Urinary bladder (tissue), 4 donors: ENCODE data around the gene SSMEM1. TPM values are rescaled to one million over a fixed set of nuclear protein-coding genes. Genes with fewer than 3 reads are reported as not detected.

ENCODE experiments used
- DNase-seq: peaks from one replicate; pipeline ENCODE4 v3.0.0-alpha.2; 2015; ENCODE audit errors: extremely low spot score
- H3K27ac ChIP-seq: one replicate; pipeline ENCODE4 v1.5.1; 2013; ENCODE audit warnings: low read depth, mild to moderate bottlenecking, moderate library complexity
- H3K36me3 ChIP-seq: one replicate; pipeline ENCODE4 v1.6.1; 2013; ENCODE audit warnings: mild to moderate bottlenecking, moderate library complexity; ENCODE audit not compliant: insufficient read depth
- H3K4me1 ChIP-seq: one replicate; pipeline ENCODE4 v1.6.1; 2013; ENCODE audit warnings: mild to moderate bottlenecking, moderate library complexity; ENCODE audit not compliant: insufficient read depth
- H3K4me3 ChIP-seq: one replicate; pipeline ENCODE4 v1.5.1; 2013; ENCODE audit warnings: low read depth, low read length
- WGBS: extraction: QIAGEN DNeasy Blood & Tissue Kit; methylation state at CpG from one replicate; pipeline ENCODE4 v1.1.7; 2013; 5-methylcytosine and 5-hydroxymethylcytosine counted together
- polyA plus RNA-seq: library from polyadenylated mRNA; stranded (reverse); fragments of 200-250 nt; gene quantifications from one replicate; pipeline ENCODE4 v1.2.3, GENCODE V29; 2013
- total RNA-seq: library from RNA; depleted of rRNA; stranded (reverse); fragments of >200 nt; gene quantifications from one replicate; pipeline ENCODE4 v1.2.3, GENCODE V29; 2014
- donor health status: healthy with polysubstance abuse.
- donor health status: healthy.

Gene SSMEM1
- total and polyA plus RNA-seq, 2 donors: not detected

DNA sequence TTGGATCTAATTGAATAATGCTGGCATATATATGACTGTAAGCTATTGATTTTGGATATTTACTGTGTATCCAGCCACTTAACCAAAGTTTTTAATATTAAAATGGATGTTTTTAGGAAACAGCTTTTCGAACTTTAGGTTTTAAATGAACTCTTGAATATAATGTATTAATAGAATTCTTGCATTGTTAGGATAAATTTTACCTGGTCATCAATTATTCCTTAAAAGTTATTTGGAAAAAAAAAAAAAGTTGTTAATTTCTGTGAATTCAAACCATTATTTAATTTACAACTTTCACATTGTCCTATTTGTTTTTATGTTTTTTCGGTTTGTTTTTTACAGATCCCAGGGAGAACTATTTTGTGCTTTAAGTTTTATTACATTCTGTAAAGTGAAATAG is 12.3 kb upstream of the SSMEM1 start:
- Histone ChIP-seq H3K4me1 (no peaks in the 10 kb centered on the region), H3K27ac (no peak overlapping the region), H3K4me3 (no peak overlapping the region), H3K36me3 (no peaks in the 10 kb centered on the region)
- 96% methylated on average over 2 of the region's 2 CpGs for WGBS
- DNase-seq: no peak

GRCh38 chr7:130196476-130196875 is 11.2 kb upstream of the SSMEM1 start:
- 92% methylated on average over 2 of the region's 2 CpGs for WGBS
- Histone ChIP-seq H3K36me3 (peaks cover 2% of the 10 kb centered on the region), H3K4me1 (no peaks in the 10 kb centered on the region), H3K27ac (no peak overlapping the region), H3K4me3 (no peak overlapping the region)
- DNase-seq: no peak

DNA sequence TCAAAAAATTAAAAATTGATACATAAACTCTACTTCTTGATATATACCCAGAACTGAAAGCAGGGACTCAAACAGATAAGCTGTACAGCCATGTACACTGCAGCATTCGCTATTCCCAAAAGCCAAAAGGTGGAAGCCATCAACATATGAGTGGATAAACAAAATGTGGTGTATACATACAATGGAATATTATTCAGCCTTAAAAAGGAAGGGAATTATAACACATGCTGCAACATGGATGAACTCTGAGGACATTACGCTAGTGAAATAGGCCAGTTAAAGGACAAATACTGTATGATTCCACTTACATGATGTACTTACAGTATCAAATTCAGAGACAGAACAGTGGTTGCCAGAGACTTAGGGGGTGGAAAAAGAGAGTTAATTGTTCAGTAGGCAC is 10.6 kb upstream of the SSMEM1 start:
- Histone ChIP-seq H3K4me3 (no peak overlapping the region), H3K4me1 (no peaks in the 10 kb centered on the region), H3K36me3 (peaks cover 2% of the 10 kb centered on the region), H3K27ac (no peak overlapping the region)
- 48% methylated on average over 2 of the region's 2 CpGs for WGBS
- DNase-seq: no peak

DNA sequence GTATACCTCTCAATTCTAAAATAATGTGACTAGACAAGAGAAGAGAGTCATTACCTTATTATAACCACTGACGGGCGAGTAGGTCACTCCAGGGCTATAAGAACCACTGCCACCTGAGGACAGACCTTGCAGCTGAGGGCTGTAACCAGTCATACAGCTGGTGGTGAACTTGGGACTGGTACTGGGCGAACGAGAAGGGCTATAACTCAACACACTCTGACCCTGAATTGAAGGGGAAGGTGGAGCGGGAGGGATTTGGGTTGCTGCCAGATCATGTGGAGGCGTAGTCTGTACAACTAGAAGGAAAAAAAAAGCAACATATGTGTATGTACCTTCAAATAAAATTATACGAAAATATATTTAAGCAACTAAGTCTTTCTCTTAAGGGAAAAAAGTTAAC is 5.9 kb upstream of the SSMEM1 start:
- Histone ChIP-seq H3K36me3 (peaks cover 2% of the 10 kb centered on the region), H3K4me3 (no peak overlapping the region), H3K27ac (no peak overlapping the region), H3K4me1 (no peaks in the 10 kb centered on the region)
- WGBS: 81% methylated on average over 7 of the region's 7 CpGs
- DNase-seq: no peak

DNA sequence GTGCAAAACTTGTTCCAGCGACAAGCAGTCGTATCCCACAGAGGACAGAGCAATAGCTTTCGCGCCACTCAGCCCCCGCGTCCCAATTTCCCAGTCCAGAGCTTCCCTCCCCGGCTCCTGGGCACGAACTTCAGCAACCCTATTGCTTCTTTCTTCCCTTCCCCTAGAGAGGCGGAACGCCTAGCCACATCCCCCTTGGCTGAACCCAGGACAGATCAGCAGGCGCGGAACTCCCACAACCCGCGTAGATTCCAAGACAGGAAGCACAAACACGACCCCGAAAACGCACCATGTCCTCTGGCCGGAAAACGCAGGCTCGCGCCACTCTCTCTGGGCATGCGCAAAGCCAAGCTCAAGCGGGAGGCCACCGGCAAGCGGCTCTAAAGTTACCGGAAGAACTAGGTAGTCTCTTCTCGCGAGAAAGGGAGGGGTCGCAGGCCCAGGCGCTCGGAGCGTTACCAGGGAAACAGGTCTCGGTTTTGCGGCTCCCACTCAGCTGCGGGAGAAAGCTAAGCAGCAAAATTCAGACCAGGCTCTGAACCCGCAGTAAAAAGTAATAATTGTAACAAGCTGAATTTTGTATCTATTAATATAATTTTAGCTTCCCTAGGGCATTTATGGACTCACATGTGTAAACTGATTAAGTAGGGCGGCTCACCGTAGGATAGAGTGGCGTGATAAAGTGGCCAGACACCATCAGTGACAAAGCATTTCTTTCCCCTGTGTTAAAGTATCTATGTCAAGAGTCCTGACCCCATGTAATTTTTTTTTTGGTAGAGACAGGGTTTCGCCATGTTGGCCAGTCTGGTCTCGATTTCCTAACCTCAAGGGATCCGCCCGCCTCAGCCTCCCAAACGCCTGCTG is 2.3 kb upstream of the SSMEM1 start, which contains the start of gene TMEM209:
Gene TMEM209 (minus strand): TSS at position 323 of the 864 bp plus-strand sequence. CDS start 31 bp downstream, at position 292.
- peak within 1 kb of the TSS; percentile 92 for H3K27ac ChIP-seq
- peak; percentile 98 for DNase-seq
- no peaks in the 10 kb centered on the region for H3K4me1 ChIP-seq
- peaks cover 2% of the 10 kb centered on the region for H3K36me3 ChIP-seq
- WGBS: 10% methylated on average over 44 of the region's 44 CpGs
- peak within 1 kb of the TSS; percentile 69 for H3K4me3 ChIP-seq

- no peak overlapping the region for H3K27ac ChIP-seq
- no peak for DNase-seq
- no peaks in the 10 kb centered on the region for H3K4me1 ChIP-seq
- H3K4me3 ChIP-seq: no peak overlapping the region
- WGBS: 85% methylated on average over 5 of the region's 5 CpGs
- H3K36me3 ChIP-seq: no peaks in the 10 kb centered on the region
Measured at GRCh38 chr7:130207033-130207432, 627 bp upstream of the SSMEM1 start.

- WGBS: 38% methylated on average over 2 of the region's 2 CpGs
- H3K4me1 ChIP-seq: no peaks in the 10 kb centered on the region
- no peak overlapping the region for H3K4me3 ChIP-seq
- DNase-seq: no peak
- no peak overlapping the region for H3K27ac ChIP-seq
- no peaks in the 10 kb centered on the region for H3K36me3 ChIP-seq
Measured at GRCh38 chr7:130208516-130208915, 856 bp downstream of the SSMEM1 start.

DNA sequence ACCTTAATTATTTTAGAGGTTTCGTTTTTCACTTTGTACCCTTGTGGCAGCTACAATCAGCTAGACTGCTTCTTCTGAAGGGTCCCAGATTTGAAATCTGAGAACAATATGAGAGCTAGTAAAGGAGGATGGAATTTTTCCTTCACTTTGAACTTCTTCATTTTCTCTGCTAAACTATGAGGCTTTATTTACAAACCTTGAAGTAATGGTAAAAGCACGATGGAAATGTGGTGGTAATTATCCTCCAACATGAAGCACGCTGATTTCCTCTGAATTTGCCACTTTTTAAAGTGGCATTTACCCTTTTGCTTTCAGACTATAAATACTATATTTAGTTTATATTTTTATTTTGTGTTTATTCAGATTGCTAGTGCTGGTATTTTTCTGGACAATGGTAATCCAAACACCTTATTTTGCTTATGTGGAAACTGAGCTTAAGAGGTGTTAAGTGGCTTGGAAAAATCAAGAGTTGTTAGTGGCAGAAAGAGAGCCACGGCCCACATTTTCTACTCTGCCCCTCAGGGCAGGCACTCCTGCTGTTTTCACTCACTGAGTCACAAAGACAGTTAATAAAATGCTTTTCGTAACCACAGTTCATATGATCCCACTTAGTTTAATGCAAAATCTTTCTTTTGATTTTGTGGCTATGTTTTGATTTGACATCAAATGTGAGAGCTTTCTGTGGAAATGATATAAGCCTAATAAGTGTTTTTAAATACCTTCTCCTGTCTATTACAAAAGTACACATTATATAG is 2.7 kb downstream of the SSMEM1 start:
- 44% methylated on average over 5 of the region's 5 CpGs for WGBS
- H3K4me1 ChIP-seq: no peaks in the 10 kb centered on the region
- DNase-seq: no peak
- H3K4me3 ChIP-seq: no peak overlapping the region
- no peak overlapping the region for H3K27ac ChIP-seq
- no peaks in the 10 kb centered on the region for H3K36me3 ChIP-seq

- 95% methylated on average over 1 of the region's 1 CpG for WGBS
- H3K27ac ChIP-seq: no peak overlapping the region
- H3K4me3 ChIP-seq: no peak overlapping the region
- H3K4me1 ChIP-seq: no peaks in the 10 kb centered on the region
- DNase-seq: no peak
- no peaks in the 10 kb centered on the region for H3K36me3 ChIP-seq
Measured at GRCh38 chr7:130213828-130214227, 6.2 kb downstream of the SSMEM1 start.

- Histone ChIP-seq H3K36me3 (no peaks in the 10 kb centered on the region), H3K27ac (no peak overlapping the region), H3K4me3 (no peak overlapping the region), H3K4me1 (no peaks in the 10 kb centered on the region)
- DNase-seq: no peak
- 95% methylated on average over 9 of the region's 9 CpGs for WGBS
Measured at GRCh38 chr7:130216025-130216424, 8.4 kb downstream of the SSMEM1 start.

DNA sequence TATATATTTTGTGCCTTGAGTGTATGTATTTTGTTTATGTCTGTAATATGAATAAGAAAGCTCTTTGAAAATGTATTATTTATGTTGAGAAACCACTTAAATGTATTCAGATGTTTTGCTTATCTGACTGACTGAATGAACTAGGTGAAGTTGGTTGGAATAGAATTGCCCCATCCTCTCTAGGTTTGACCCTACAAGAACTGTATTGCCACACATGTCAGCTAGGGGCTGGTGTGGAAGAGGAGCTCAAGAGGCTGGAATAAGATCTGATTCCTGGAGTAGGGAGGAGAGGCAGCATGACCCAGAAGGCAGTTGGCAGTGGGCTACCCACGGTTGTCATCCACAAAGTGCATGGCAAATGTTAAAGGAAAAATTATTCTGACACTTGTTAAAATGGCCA is 9.1 kb downstream of the SSMEM1 start:
- DNase-seq: no peak
- WGBS: 88% methylated on average over 1 of the region's 1 CpG
- Histone ChIP-seq H3K27ac (no peak overlapping the region), H3K36me3 (no peaks in the 10 kb centered on the region), H3K4me3 (no peak overlapping the region), H3K4me1 (no peaks in the 10 kb centered on the region)

- 84% methylated on average over 5 of the region's 5 CpGs for WGBS
- H3K4me1 ChIP-seq: no peaks in the 10 kb centered on the region
- no peak overlapping the region for H3K27ac ChIP-seq
Measured at GRCh38 chr7:130218806-130219620, 11.4 kb downstream of the SSMEM1 start.

GRCh38 chr7:130219871-130220270 is 12.2 kb downstream of the SSMEM1 start:
- 88% methylated on average over 9 of the region's 9 CpGs for WGBS
- H3K27ac ChIP-seq: no peak overlapping the region
- no peak overlapping the region for H3K4me3 ChIP-seq
- no peak for DNase-seq
- no peaks in the 10 kb centered on the region for H3K36me3 ChIP-seq
- no peaks in the 10 kb centered on the region for H3K4me1 ChIP-seq

More at GRCh38 chr7:130218806-130219620, 11.4 kb downstream of the SSMEM1 start:
- Histone ChIP-seq H3K4me3 (no peak overlapping the region), H3K36me3 (no peaks in the 10 kb centered on the region)
- DNase-seq: no peak
